Astrocyte of the hippocampus (primary cell): Measurements from ENCODE around the gene LRSAM1.

Experiments
- DNase-seq: peaks from one replicate; pipeline ENCODE4 v3.0.0; 2011; ENCODE audit warnings: low read depth, low spot score

The LRSAM1 gene

DNA sequence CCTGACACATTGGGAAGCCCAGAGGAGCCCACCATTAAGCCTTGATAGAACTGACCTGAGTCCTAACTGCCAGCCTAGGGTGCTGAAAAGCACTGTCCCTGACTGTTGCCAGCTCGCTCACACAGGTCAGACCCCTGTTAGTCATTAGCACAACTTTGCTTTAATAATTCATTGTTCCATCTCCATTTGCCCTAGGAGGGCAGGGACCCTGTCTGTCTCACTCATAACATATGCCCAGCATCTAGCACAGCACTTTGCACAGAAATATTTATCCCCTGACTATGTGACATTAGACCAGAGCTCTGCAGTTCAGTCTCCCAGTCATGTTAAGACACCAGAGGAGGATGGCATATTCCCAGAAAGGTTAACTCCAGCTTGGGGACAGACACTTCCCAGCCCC, 99.0 kb downstream of the LRSAM1 start:
- DNase-seq, result no peak

DNA sequence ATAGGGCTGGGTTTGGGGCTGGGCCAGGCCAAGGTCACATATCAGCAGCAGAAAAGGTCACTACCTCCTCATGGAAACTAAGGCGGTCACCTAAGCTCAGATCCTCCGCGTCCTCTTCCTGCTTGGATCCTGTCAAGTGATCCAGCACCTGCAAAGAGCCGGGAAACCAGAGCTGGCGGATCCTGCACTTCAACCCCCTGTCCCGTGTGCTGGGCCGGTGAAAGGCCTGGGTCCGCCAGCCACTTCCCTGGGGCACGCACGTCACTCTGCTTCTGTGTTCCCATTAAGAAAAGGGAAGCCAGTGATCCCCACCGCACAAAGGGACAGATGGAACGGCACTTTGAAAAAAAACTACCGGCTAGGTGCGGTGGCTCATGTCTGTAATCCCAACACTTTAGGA, 99.4 kb downstream of the LRSAM1 start:
- DNase-seq, result no peak
